Measurements from ENCODE around the gene GDI1.

DNA sequence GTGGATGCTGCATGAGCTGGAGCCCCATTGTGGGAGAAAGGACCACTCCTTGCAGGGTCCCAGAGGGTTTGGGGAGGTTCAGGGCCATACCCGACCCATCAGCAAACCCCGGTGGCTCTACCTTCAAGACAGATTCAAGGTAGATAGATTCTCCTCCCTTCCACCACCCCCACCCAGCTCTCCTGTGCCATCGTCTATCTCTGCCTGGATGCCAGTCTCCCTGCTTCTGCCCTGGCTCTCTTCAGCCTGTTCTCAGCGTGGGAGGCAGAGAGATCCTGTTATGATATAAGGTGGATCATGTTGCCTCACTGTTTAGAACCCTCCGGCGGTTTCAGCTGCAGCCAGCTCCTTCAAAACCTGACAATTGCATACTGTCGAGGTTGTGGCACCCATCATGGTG, 36.7 kb downstream of the GDI1 start:
- TF ChIP-seq, protein P1, sequence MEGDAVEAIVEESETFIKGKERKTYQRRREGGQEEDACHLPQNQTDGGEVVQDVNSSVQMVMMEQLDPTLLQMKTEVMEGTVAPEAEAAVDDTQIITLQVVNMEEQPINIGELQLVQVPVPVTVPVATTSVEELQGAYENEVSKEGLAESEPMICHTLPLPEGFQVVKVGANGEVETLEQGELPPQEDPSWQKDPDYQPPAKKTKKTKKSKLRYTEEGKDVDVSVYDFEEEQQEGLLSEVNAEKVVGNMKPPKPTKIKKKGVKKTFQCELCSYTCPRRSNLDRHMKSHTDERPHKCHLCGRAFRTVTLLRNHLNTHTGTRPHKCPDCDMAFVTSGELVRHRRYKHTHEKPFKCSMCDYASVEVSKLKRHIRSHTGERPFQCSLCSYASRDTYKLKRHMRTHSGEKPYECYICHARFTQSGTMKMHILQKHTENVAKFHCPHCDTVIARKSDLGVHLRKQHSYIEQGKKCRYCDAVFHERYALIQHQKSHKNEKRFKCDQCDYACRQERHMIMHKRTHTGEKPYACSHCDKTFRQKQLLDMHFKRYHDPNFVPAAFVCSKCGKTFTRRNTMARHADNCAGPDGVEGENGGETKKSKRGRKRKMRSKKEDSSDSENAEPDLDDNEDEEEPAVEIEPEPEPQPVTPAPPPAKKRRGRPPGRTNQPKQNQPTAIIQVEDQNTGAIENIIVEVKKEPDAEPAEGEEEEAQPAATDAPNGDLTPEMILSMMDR (conservative IDR thresholded peaks at IDR 0.05): no peak
- no peak for TF ChIP-seq EZH2 (IDR thresholded peaks at IDR 0.05; ENCODE audit: low read depth)

Data from PC-9 (cell line).